Neural cell (in vitro differentiated cells): Measurements from ENCODE around the gene SH3GL3. TPM values are rescaled to one million over a fixed set of nuclear protein-coding genes. Genes with fewer than 3 reads are reported as not detected.

Experiments used
- H2AFZ ChIP-seq: fragments of 200-600, 300-800 bp; sonication (generic), shearing (Covaris generic); 2 replicates; pipeline ENCODE4 v1.6.0; 2014; ENCODE audit warnings: low read depth, mild to moderate bottlenecking, antibody characterized with exemption, low read length, moderate library complexity
- H3F3A ChIP-seq: fragments of 200-600 bp; shearing (Covaris generic); 2 replicates; pipeline ENCODE4 v1.6.1; 2016; ENCODE audit warnings: mild to moderate bottlenecking, moderate library complexity, mixed read lengths, antibody characterized with exemption, low read length; ENCODE audit not compliant: insufficient read depth, poor library complexity, severe bottlenecking
- H3K27ac ChIP-seq: fragments of 200-600, 300-800 bp; sonication (generic), shearing (Covaris generic); 2 replicates; pipeline ENCODE4 v1.5.1; 2014; ENCODE audit warnings: mild to moderate bottlenecking, low read length, moderate library complexity
- H3K27me3 ChIP-seq: fragments of 300-800, 200-600 bp; sonication (generic), shearing (Covaris generic); 2 replicates; pipeline ENCODE4 v1.6.0; 2014; ENCODE audit warnings: mild to moderate bottlenecking, low read depth, low read length, moderate library complexity; ENCODE audit not compliant: insufficient read depth
- H3K36me3 ChIP-seq: fragments of 300-800, 200-600 bp; sonication (generic), shearing (Covaris generic); 2 replicates; pipeline ENCODE4 v1.5.1; 2014; ENCODE audit warnings: mild to moderate bottlenecking, antibody characterized with exemption, low read length, moderate library complexity; ENCODE audit not compliant: insufficient read depth
- H3K4me2 ChIP-seq: fragments of 300-800, 200-600 bp; sonication (generic), shearing (Covaris generic); 2 replicates; pipeline ENCODE4 v1.6.0; 2014; ENCODE audit warnings: mild to moderate bottlenecking, low read length
- H3K4me3 ChIP-seq: fragments of 300-800, 200-600 bp; sonication (generic), shearing (Covaris generic); 2 replicates; pipeline ENCODE4 v1.5.1; 2014; ENCODE audit warnings: mild to moderate bottlenecking, low read length, moderate library complexity
- H3K79me2 ChIP-seq: fragments of 200-600 bp; shearing (Covaris generic); replicated peaks from 2 replicates; pipeline ENCODE4 v1.6.0; 2014; ENCODE audit warnings: mild to moderate bottlenecking, low read length, moderate library complexity; ENCODE audit not compliant: insufficient read depth
- H3K9ac ChIP-seq: fragments of 300-800, 200-600 bp; sonication (generic), shearing (Covaris generic); 2 replicates; pipeline ENCODE4 v1.6.1; 2016; ENCODE audit warnings: mild to moderate bottlenecking, low read length, mixed read lengths
- H3K9me2 ChIP-seq: fragments of 200-600 bp; shearing (Covaris generic); 2 replicates; pipeline ENCODE4 v1.6.1; 2016; ENCODE audit warnings: mild to moderate bottlenecking, low read length, mixed read lengths; ENCODE audit not compliant: insufficient read depth
- H3K9me3 ChIP-seq: fragments of 200-600, 300-800 bp; sonication (generic), shearing (Covaris generic); 2 replicates; pipeline ENCODE4 v1.6.1; 2016; ENCODE audit warnings: mild to moderate bottlenecking, mixed run types, low read length, moderate library complexity, mixed read lengths
- H4K20me1 ChIP-seq: fragments of 200-600 bp; shearing (Covaris generic); 2 replicates; pipeline ENCODE4 v1.6.1; 2016; ENCODE audit warnings: mild to moderate bottlenecking, mixed run types; ENCODE audit not compliant: insufficient read depth
- CTCF ChIP-seq: fragments of 450-650 bp; IDR thresholded peaks from 2 replicates; pipeline ENCODE4 v1.5.1; 2014; ENCODE audit warnings: antibody characterized with exemption, mild to moderate bottlenecking, moderate library complexity; ENCODE audit not compliant: poor library complexity, severe bottlenecking
- EP300 ChIP-seq: fragments of 450-650 bp; conservative IDR thresholded peaks from 2 replicates; pipeline ENCODE4 v1.6.1; 2014; ENCODE audit warnings: antibody characterized with exemption, mild to moderate bottlenecking, moderate library complexity; ENCODE audit not compliant: poor library complexity, severe bottlenecking
- EZH2 ChIP-seq: fragments of 200-600, 300-800 bp; shearing (Covaris generic), sonication (generic); IDR thresholded peaks from 2 replicates; pipeline ENCODE4 v1.6.1; 2014; ENCODE audit warnings: antibody characterized with exemption, low read length, borderline replicate concordance, mild to moderate bottlenecking; ENCODE audit not compliant: insufficient read depth, poor library complexity, severe bottlenecking
- MXI1 ChIP-seq: fragments of 450-650 bp; conservative IDR thresholded peaks from 2 replicates; pipeline ENCODE4 v1.6.1; 2014; ENCODE audit warnings: antibody characterized with exemption, mild to moderate bottlenecking; ENCODE audit not compliant: poor library complexity, severe bottlenecking
- POLR2AphosphoS5 ChIP-seq: IDR thresholded peaks from 2 replicates; pipeline ENCODE4 v1.6.1; 2012
- RAD21 ChIP-seq: fragments of 450-650 bp; conservative IDR thresholded peaks from 2 replicates; pipeline ENCODE4 v1.6.1; 2014; ENCODE audit warnings: antibody characterized with exemption, mild to moderate bottlenecking, moderate library complexity
- REST ChIP-seq: IDR thresholded peaks from 2 replicates; pipeline ENCODE4 v1.6.1; 2012; ENCODE audit warnings: borderline replicate concordance
- SMC3 ChIP-seq: fragments of 450-650 bp; conservative IDR thresholded peaks from 2 replicates; pipeline ENCODE4 v1.6.1; 2014; ENCODE audit warnings: antibody characterized with exemption, mild to moderate bottlenecking, moderate library complexity; ENCODE audit not compliant: poor library complexity
- TAF1 ChIP-seq: IDR thresholded peaks from 2 replicates; pipeline ENCODE4 v1.6.1; 2012; ENCODE audit warnings: low read depth
- polyA plus RNA-seq: library from polyadenylated mRNA; depleted of rRNA; stranded (reverse); fragments of >200 nt; gene quantifications from 2 replicates; pipeline ENCODE4 v1.2.3, GENCODE V29; 2014

Gene SH3GL3
- polyA plus RNA-seq, 1 donor from 2014 or later: 104 TPM

GRCh38 chr15:83644439-83644838 lies 197.3 kb downstream of the SH3GL3 start:
- H3K27me3 ChIP-seq: no peaks in the 10 kb centered on the region
- no peak overlapping the region for H3K4me3 ChIP-seq
- H3K9me2 ChIP-seq: no peaks in the 10 kb centered on the region
- no peak overlapping the region for H3K27ac ChIP-seq
- no peak for TF ChIP-seq POLR2AphosphoS5
- TF ChIP-seq EZH2: no peak
- TF ChIP-seq RAD21: no peak
- TF ChIP-seq SMC3: no peak
- no peak for TF ChIP-seq EP300
- no peak for TF ChIP-seq MXI1
- no peak for TF ChIP-seq REST
- no peak for TF ChIP-seq CTCF
- TF ChIP-seq TAF1: no peak
- H3K36me3 ChIP-seq: no peaks in the 10 kb centered on the region
- H3K9me3 ChIP-seq: no peaks in the 10 kb centered on the region
- no peak overlapping the region for H3K9ac ChIP-seq
- no peaks in the 10 kb centered on the region for H4K20me1 ChIP-seq
- no peak overlapping the region for H2AFZ ChIP-seq
- no peak overlapping the region for H3K4me2 ChIP-seq
- no peaks in the 10 kb centered on the region for H3K79me2 ChIP-seq
- no peaks in the 10 kb centered on the region for H3F3A ChIP-seq

- Histone ChIP-seq H3K4me3 (no peak overlapping the region), H3K27ac (no peak overlapping the region), H4K20me1 (no peaks in the 10 kb centered on the region), H2AFZ (no peak overlapping the region), H3K36me3 (no peaks in the 10 kb centered on the region), H3K9me3 (peaks cover 9% of the 10 kb centered on the region), H3K9ac (no peak overlapping the region), H3F3A (no peaks in the 10 kb centered on the region), H3K4me2 (no peak overlapping the region), H3K79me2 (no peaks in the 10 kb centered on the region), H3K9me2 (no peaks in the 10 kb centered on the region), H3K27me3 (peaks cover 45% of the 10 kb centered on the region)
- TF ChIP-seq EP300: no peak
- TF ChIP-seq REST: no peak
- no peak for TF ChIP-seq SMC3
- no peak for TF ChIP-seq CTCF
- TF ChIP-seq EZH2: no peak
- no peak for TF ChIP-seq MXI1
- TF ChIP-seq RAD21: no peak
- TF ChIP-seq TAF1: no peak
- TF ChIP-seq POLR2AphosphoS5: no peak
Observed at GRCh38 chr15:83650831-83651230, 203.7 kb downstream of the SH3GL3 start.
